Adrenal gland (tissue), 12 donors: Measurements from ENCODE around the gene FADS2. TPM values are rescaled to one million over a fixed set of nuclear protein-coding genes. Genes with fewer than 3 reads are reported as not detected.
A peak's percentile ranks its signal among the peaks of the same experiment; 100 is the strongest.

Source experiments
- DNase-seq, 7 donors: peaks; one replicate each; pipeline ENCODE4 v3.0.0-alpha.2; 2019 to 2020
- H3K27ac ChIP-seq, 5 donors: fragments of 200-600 bp; sonication (generic) in 4 of 5; 1 replicate in 3 of 5; 2 replicates in 2 of 5; pipeline versions ENCODE4 v1.5.1 to v1.8.0; 2016 to 2020; ENCODE audit warnings: mild to moderate bottlenecking in 1 of 5
- H3K27me3 ChIP-seq: fragments of 200-600 bp; 2 replicates; pipeline ENCODE4 v1.8.0; 2021
- H3K36me3 ChIP-seq, 2 donors: fragments of 200-600 bp; replicated peaks in 1 of 2; 1 replicate in 1 of 2; 2 replicates in 1 of 2; pipeline versions ENCODE4 v1.5.1 to v1.8.0; 2018 to 2022
- H3K4me1 ChIP-seq, 2 donors: fragments of 200-600 bp; replicated peaks in 1 of 2; 1 replicate in 1 of 2; 2 replicates in 1 of 2; pipeline versions ENCODE4 v1.5.1 to v1.8.0; 2018 to 2021
- H3K4me3 ChIP-seq, 4 donors: fragments of 200-600 bp; sonication (generic) in 3 of 4; one replicate each; pipeline ENCODE4 v1.5.1; 2016 to 2018
- H3K9me3 ChIP-seq, 3 donors: fragments of 200-600 bp; sonication (generic) in 1 of 3; replicated peaks in 1 of 3; 1 replicate in 2 of 3; 2 replicates in 1 of 3; pipeline versions ENCODE4 v1.5.1 to v1.8.0; 2016 to 2021
- POLR2A ChIP-seq, 2 donors: fragments of 450-650 bp; IDR thresholded peaks; one replicate each; pipeline ENCODE4 v1.6.1; 2017; ENCODE audit warnings: antibody characterized with exemption in 2 of 2, mild to moderate bottlenecking in 2 of 2, moderate library complexity in 1 of 2
- WGBS, 4 donors: extraction: QIAGEN DNeasy Blood & Tissue Kit in 2 of 4; methylation state at CpG; one replicate each; pipeline versions ENCODE4 v1.1.5 to v1.1.7; 2013 to 2017; 5-methylcytosine and 5-hydroxymethylcytosine counted together
- intact Hi-C, 2 donors: fragments of 100-400 bp; cut with DNase I; formaldehyde crosslinking; loops; one replicate each; pipeline versions ENCODE4 v1.14.1 to v1.15.0; 2022 to 2023
- polyA plus RNA-seq, 3 donors: library from polyadenylated mRNA; stranded (reverse); fragments of 200-250 nt in 2 of 3; fragments of 350-450 nt in 1 of 3; fragmentation: Illumina TruSeq in 1 of 3; extraction: RNeasy Lipid Tissue Mini Kit (QIAGEN cat#74804) in 1 of 3; gene quantifications; one replicate each; pipeline ENCODE4 v1.2.3, GENCODE V29; 2013 to 2014
- total RNA-seq, 9 donors: library from RNA; depleted of rRNA in 4 of 9; stranded (reverse); fragments of >200 nt in 4 of 9; fragments of 120-200 nt in 1 of 9; fragmentation: NEBNext Ultra II Directional in 1 of 9; extraction: Animal tissue kit (Norgen Biotek cat#: 25700) in 1 of 9; gene quantifications; one replicate each; pipeline versions ENCODE4 v1.1.0 to v1.2.4, GENCODE V29; 2013 to 2023
- TF ChIP-seq, protein P1 (sequence below), 6 experiments: fragments of 450-650 bp in 4 of 6; fragments of 200-600 bp in 2 of 6; sonication (generic) in 1 of 6; IDR thresholded peaks; 1 replicate in 5 of 6; 2 replicates in 1 of 6; pipeline versions ENCODE4 v1.5.1 to v1.8.0; 2016 to 2021; ENCODE audit warnings: antibody characterized with exemption in 6 of 6, mild to moderate bottlenecking in 2 of 6, moderate library complexity in 1 of 6
- donor health status: healthy with polysubstance abuse.
- donor health status: Bipolar disorder and iron deficiency.
- donor health status: DM: yes; HTN: yes; CAD: no.
- donor health status: DM: no; HTN: no; CAD: no.
- donor health status: DM: no; HTN: no; CAD: no.
- donor health status: DM: yes; HTN: yes; CAD: no.

Gene FADS2
- total and polyA plus RNA-seq, 12 donors, result 134 to 1,327 (median 488) TPM

- Histone ChIP-seq H3K36me3 (peaks cover 0 to 93% of the 10 kb centered on the region in 2 donors), H3K27ac (no peak overlapping the region), H3K4me1 (no peaks in the 10 kb centered on the region), H3K27me3 (no peaks in the 10 kb centered on the region), H3K4me3 (no peak overlapping the region), H3K9me3 (no peaks in the 10 kb centered on the region)
- TF ChIP-seq, protein P1, sequence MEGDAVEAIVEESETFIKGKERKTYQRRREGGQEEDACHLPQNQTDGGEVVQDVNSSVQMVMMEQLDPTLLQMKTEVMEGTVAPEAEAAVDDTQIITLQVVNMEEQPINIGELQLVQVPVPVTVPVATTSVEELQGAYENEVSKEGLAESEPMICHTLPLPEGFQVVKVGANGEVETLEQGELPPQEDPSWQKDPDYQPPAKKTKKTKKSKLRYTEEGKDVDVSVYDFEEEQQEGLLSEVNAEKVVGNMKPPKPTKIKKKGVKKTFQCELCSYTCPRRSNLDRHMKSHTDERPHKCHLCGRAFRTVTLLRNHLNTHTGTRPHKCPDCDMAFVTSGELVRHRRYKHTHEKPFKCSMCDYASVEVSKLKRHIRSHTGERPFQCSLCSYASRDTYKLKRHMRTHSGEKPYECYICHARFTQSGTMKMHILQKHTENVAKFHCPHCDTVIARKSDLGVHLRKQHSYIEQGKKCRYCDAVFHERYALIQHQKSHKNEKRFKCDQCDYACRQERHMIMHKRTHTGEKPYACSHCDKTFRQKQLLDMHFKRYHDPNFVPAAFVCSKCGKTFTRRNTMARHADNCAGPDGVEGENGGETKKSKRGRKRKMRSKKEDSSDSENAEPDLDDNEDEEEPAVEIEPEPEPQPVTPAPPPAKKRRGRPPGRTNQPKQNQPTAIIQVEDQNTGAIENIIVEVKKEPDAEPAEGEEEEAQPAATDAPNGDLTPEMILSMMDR (IDR thresholded peaks at IDR 0.05), result no peak
- TF ChIP-seq POLR2A (IDR thresholded peaks at IDR 0.05), result no peak
- 92 to 96% (median 92%) methylated on average over 5 of the region's 5 CpGs for WGBS, 4 donors
- intact Hi-C loops, result no loop called here
- no peak for DNase-seq
These were observed 21.3 kb upstream of the FADS2 start for GRCh38 chr11:61806785-61807184.

DNA sequence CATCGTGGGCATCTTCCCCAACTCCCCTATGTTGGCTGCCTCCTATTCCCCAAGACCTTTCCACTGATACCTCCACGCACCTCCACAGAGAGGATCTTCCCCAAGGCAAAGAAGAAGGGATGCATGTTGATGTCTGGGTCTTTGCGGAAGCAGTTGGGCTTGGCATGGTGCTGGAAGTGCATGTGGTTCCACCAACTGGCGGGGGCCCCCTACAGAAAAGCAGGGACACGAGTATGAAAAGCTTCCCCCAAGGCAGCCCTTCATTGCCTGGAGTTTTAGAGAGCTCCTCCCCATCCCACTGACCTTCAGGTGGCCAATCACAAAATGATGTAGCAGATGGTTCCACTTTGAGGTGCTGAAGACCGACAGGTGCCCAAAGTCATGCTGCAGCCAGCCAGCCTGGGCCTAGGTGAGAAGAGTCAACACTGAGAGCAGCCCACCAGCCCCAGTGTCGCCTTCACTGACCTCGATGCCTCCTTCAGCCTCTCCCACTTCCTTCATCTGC, 17.4 kb upstream of the FADS2 start:
- Histone ChIP-seq H3K9me3 (no peaks in the 10 kb centered on the region), H3K4me3 (no peak overlapping the region), H3K27ac (no peak overlapping the region), H3K4me1 (peaks cover 0 to 1% of the 10 kb centered on the region in 2 donors), H3K36me3 (peaks cover 0 to 72% of the 10 kb centered on the region in 2 donors), H3K27me3 (no peaks in the 10 kb centered on the region)
- intact Hi-C loops, result no loop called here
- DNase-seq, result no peak
- WGBS, 4 donors, result 88 to 96% (median 94%) methylated on average over 8 of the region's 8 CpGs
- no peak for TF ChIP-seq POLR2A (IDR thresholded peaks at IDR 0.05)
- TF ChIP-seq, protein P1 (IDR thresholded peaks at IDR 0.05), result no peak

DNA sequence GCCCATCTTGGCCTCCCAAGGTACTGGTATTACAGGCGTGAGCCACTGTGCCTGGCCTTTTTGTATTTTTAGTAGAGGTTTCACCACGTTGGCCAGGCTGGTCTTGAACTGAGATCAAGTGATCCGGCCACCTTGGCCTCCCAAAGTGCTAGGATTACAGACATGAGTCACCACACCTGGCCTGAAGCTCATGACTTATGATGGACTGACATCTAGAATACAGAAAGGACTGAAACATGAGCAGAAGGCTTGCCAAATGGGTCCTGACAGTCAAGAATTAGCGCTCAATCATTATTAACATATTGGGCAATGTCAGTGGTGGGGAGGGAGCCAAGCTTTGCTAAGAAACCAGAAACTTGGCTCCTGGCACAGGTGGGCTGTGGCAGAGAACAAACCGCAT, 16.3 kb upstream of the FADS2 start:
- H3K36me3 ChIP-seq, result peaks cover 0 to 64% of the 10 kb centered on the region in 2 donors
- WGBS, 4 donors, result 76 to 86% (median 81%) methylated on average over 5 of the region's 5 CpGs

DNA sequence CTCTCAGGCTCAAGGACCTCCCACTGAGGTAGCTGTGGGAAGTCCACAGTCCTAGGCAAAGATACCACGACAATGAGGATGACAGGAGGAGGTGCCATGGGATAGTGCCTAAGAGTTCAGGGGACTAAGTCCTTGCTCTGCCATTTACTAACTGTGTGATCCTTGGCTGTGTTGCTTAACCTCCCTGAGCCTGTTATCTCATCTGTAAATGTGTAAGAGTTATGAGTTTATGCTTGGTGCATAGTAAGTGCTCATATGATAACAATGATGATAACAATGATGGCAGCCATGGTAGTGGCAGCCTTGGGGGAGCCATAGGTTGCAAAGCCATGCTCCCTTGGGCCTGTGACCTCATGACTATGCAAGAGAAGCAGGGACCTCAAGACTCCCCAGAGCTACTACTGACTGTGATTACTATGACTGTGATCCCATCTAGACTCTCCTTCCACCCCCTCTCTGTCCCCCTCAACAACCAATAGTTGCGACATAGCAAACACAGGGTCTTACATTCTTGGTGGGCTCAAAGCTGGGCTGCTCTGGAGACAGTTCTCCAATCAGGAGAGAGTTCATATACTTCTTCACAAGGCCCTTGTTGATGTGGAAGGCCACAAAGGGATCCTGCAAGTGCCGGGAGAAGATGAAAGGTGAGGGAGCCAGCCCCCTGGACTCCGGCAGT, 15.2 kb upstream of the FADS2 start:
- Histone ChIP-seq H3K27ac (peak overlapping the region in 1 of 5 donors; percentile 13), H3K27me3 (no peaks in the 10 kb centered on the region), H3K9me3 (no peaks in the 10 kb centered on the region), H3K36me3 (peaks cover 0 to 54% of the 10 kb centered on the region in 2 donors), H3K4me1 (peaks cover 9 to 13% of the 10 kb centered on the region in 2 donors), H3K4me3 (no peak overlapping the region)
- WGBS, 4 donors, result 88 to 97% (median 94%) methylated on average over 4 of the region's 4 CpGs
- TF ChIP-seq, protein P1 (IDR thresholded peaks at IDR 0.05), result no peak
- no peak for TF ChIP-seq POLR2A (IDR thresholded peaks at IDR 0.05)
- no peak for DNase-seq
- intact Hi-C loops, result no loop called here

More for the DNA sequence above, 16.3 kb upstream of the FADS2 start:
- Histone ChIP-seq H3K4me1 (peaks cover 0 to 4% of the 10 kb centered on the region in 2 donors), H3K27ac (no peak overlapping the region), H3K27me3 (no peaks in the 10 kb centered on the region), H3K9me3 (no peaks in the 10 kb centered on the region), H3K4me3 (no peak overlapping the region)
- intact Hi-C loops, result no loop called here
- DNase-seq, result no peak
- TF ChIP-seq, protein P1 (IDR thresholded peaks at IDR 0.05), result no peak
- no peak for TF ChIP-seq POLR2A (IDR thresholded peaks at IDR 0.05)
